Lung (tissue), 12 donors: Measurements from ENCODE around the gene PCDHB12. TPM values are rescaled to one million over a fixed set of nuclear protein-coding genes. Genes with fewer than 3 reads are reported as not detected.
"Not testable (repeated sequence)": the region's sequence is repeated elsewhere in the genome, so short reads cannot be mapped to it uniquely, and the experiment has no call there.

ENCODE experiments used
- ATAC-seq: fragments of 200-7000 bp; cut with Tn5 transposase; one replicate; pipeline ENCODE4 v1.9.1; 2020; ENCODE audit warnings: moderate number of reproducible peaks; ENCODE audit not compliant: insufficient read depth, low FRiP score
- DNase-seq, 3 donors: peaks; one replicate each; pipeline ENCODE4 v3.0.0-alpha.2; 2013 to 2017
- H3K27ac ChIP-seq, 2 donors: one replicate each; pipeline ENCODE4 v1.5.1; 2013; ENCODE audit warnings: mild to moderate bottlenecking in 2 of 2, moderate library complexity in 2 of 2, control low read depth in 1 of 2, inconsistent platforms in 1 of 2, low read depth in 1 of 2, low read length in 1 of 2
- H3K27me3 ChIP-seq, 3 donors: one replicate each; pipeline ENCODE4 v1.5.1; 2013; ENCODE audit warnings: low read length in 2 of 3; ENCODE audit not compliant: control insufficient read depth in 3 of 3, insufficient read depth in 3 of 3
- H3K36me3 ChIP-seq, 4 donors: one replicate each; pipeline ENCODE4 v1.5.1; 2013; ENCODE audit warnings: low read length in 4 of 4, mild to moderate bottlenecking in 1 of 4, moderate library complexity in 1 of 4; ENCODE audit not compliant: control insufficient read depth in 4 of 4, insufficient read depth in 4 of 4
- H3K4me1 ChIP-seq, 5 donors: one replicate each; pipeline ENCODE4 v1.5.1; 2013; ENCODE audit warnings: low read length in 5 of 5, mild to moderate bottlenecking in 2 of 5, moderate library complexity in 1 of 5; ENCODE audit not compliant: control insufficient read depth in 5 of 5, insufficient read depth in 5 of 5
- H3K4me3 ChIP-seq: one replicate; pipeline ENCODE4 v1.5.1; 2013; ENCODE audit warnings: mild to moderate bottlenecking, control low read depth, moderate library complexity
- H3K9ac ChIP-seq, 2 donors: one replicate each; pipeline ENCODE4 v1.5.1; 2013; ENCODE audit warnings: low read length in 2 of 2, control low read depth in 1 of 2; ENCODE audit not compliant: insufficient read depth in 1 of 2
- H3K9me3 ChIP-seq, 4 donors: one replicate each; pipeline ENCODE4 v1.5.1; 2013; ENCODE audit warnings: low read length in 3 of 4, mild to moderate bottlenecking in 1 of 4, moderate library complexity in 1 of 4; ENCODE audit not compliant: control insufficient read depth in 4 of 4, insufficient read depth in 3 of 4
- CTCF ChIP-seq: IDR thresholded peaks from 2 replicates; pipeline ENCODE4 v1.5.1; 2012; ENCODE audit warnings: mild to moderate bottlenecking; ENCODE audit errors: control extremely low read depth, extremely low read depth
- WGBS, 2 donors: extraction: QIAGEN DNeasy Blood & Tissue Kit; methylation state at CpG; one replicate each; pipeline ENCODE4 v1.1.7; 2013; 5-methylcytosine and 5-hydroxymethylcytosine counted together
- polyA plus RNA-seq, 2 donors: library from polyadenylated mRNA; stranded (reverse); fragments of 200-250 nt; gene quantifications; one replicate each; pipeline ENCODE4 v1.2.1, GENCODE V29; 2013
- total RNA-seq, 2 donors: library from RNA; depleted of rRNA in 1 of 2; stranded (reverse); fragments of >200 nt in 1 of 2; gene quantifications; one replicate each; pipeline ENCODE4 v1.2.1, GENCODE V29; 2014 to 2021
- donor health status: control.
- donor health status: control.
- donor health status: Bipolar disorder and iron deficiency.
- donor health status: healthy.
- donor health status: DM: yes; HTN: yes; CAD: no.

PCDHB12 gene
- total and polyA plus RNA-seq, 4 donors, result 0.47 to 10.1 (median 1.8) TPM

- WGBS, 2 donors, result 49 to 68% methylated on average over 1 of the region's 1 CpG
- Histone ChIP-seq H3K9ac (no peak overlapping the region), H3K27me3 (peaks cover 0 to 4% (median 3%) of the 10 kb centered on the region in 3 donors), H3K36me3 (peaks cover 0 to 3% (median 0%) of the 10 kb centered on the region in 4 donors), H3K27ac (no peak overlapping the region), H3K4me1 (no peaks in the 10 kb centered on the region), H3K4me3 (no peak overlapping the region), H3K9me3 (peaks cover 6 to 40% (median 26%) of the 10 kb centered on the region in 4 donors)
- no peak for TF ChIP-seq CTCF
- no peak for DNase-seq
- no peak for ATAC-seq
Observed at GRCh38 chr5:141175933-141176332, 32.6 kb upstream of the PCDHB12 start.

GRCh38 chr5:141177577-141178191 is 30.8 kb upstream of the PCDHB12 start, which contains the start of gene PCDHB8:
PCDHB8 (plus strand) TSS chr5:141177790; CDS start chr5:141178035, 245 bp downstream.
- peak in 1 of 3 donors; percentile 31 for DNase-seq
- not testable (repeated sequence) for H3K4me3 ChIP-seq, H3K36me3 ChIP-seq, H3K27me3 ChIP-seq, H3K9ac ChIP-seq, H3K4me1 ChIP-seq, ATAC-seq, H3K27ac ChIP-seq
- peaks cover 4 to 44% (median 29%) of the 10 kb centered on the region in 4 donors for H3K9me3 ChIP-seq
- 26 to 32% methylated on average over 14 to 15 of the region's 18 CpGs for WGBS, 2 donors

- DNase-seq, H3K9ac ChIP-seq, H3K27ac ChIP-seq, ATAC-seq, H3K36me3 ChIP-seq, H3K27me3 ChIP-seq, H3K4me1 ChIP-seq, H3K4me3 ChIP-seq: not testable (repeated sequence)
- WGBS, 2 donors, result 35 to 38% methylated on average over 30 to 35 of the region's 39 CpGs
- H3K9me3 ChIP-seq, result peaks cover 0 to 43% (median 26%) of the 10 kb centered on the region in 4 donors
Observed at GRCh38 chr5:141179371-141179770, 29.1 kb upstream of the PCDHB12 start.

GRCh38 chr5:141179876-141180275 is 28.6 kb upstream of the PCDHB12 start:
- H3K9me3 ChIP-seq, result peaks cover 4 to 43% (median 25%) of the 10 kb centered on the region in 4 donors
- DNase-seq, H3K36me3 ChIP-seq, H3K4me3 ChIP-seq, ATAC-seq, H3K4me1 ChIP-seq, H3K27ac ChIP-seq, H3K27me3 ChIP-seq, H3K9ac ChIP-seq: not testable (repeated sequence)
- 21 to 26% methylated on average over 15 to 32 of the region's 32 CpGs for WGBS, 2 donors

- TF ChIP-seq CTCF, result no peak
- DNase-seq, result no peak
- Histone ChIP-seq H3K27me3 (peaks cover 0 to 4% (median 3%) of the 10 kb centered on the region in 3 donors), H3K9ac (no peak overlapping the region), H3K4me3 (no peak overlapping the region), H3K27ac (no peak overlapping the region), H3K9me3 (peaks cover 4 to 39% (median 24%) of the 10 kb centered on the region in 4 donors), H3K36me3 (peaks cover 0 to 3% (median 0%) of the 10 kb centered on the region in 4 donors), H3K4me1 (peaks cover 0 to 1% (median 0%) of the 10 kb centered on the region in 5 donors)
- no peak for ATAC-seq
- 29 to 41% methylated on average over 1 of the region's 1 CpG for WGBS, 2 donors
Observed at GRCh38 chr5:141180313-141180712, 28.2 kb upstream of the PCDHB12 start.
